Non-pigmented ciliary epithelial cell (primary cell): ENCODE measurements around the gene FSTL4.
"Not testable (repeated sequence)": the region's sequence is repeated elsewhere in the genome, so short reads cannot be mapped to it uniquely, and the experiment has no call there.

Experiments
- DNase-seq: peaks from one replicate; pipeline ENCODE4 v3.0.0-alpha.2; 2010; ENCODE audit warnings: low read depth

FSTL4 gene

GRCh38 chr5:133403741-133404364 is 208.5 kb downstream of the FSTL4 start:
- no peak for DNase-seq

DNA sequence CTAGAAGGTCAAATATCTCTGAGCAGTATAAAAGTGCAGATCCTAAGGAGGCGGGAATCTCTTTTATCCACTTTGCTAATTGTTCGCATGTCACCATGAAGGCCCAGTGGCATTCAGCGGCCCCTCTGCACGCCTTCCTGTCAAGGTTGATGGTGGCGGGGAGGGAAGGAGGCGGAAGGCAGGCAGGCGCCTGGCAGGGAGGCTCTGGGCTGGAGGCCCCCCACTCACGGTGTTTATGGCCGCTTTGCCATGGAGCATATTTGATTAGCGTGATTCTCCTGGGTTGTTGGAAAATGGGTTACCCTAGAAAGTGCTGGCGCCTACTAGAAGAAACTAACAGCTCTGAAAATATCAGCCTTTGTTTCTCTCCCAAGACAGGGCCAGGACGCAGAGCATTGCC is 209.6 kb downstream of the FSTL4 start:
- DNase-seq = no peak

GRCh38 chr5:133401731-133402347 is 210.5 kb downstream of the FSTL4 start:
- DNase-seq = no peak

DNA sequence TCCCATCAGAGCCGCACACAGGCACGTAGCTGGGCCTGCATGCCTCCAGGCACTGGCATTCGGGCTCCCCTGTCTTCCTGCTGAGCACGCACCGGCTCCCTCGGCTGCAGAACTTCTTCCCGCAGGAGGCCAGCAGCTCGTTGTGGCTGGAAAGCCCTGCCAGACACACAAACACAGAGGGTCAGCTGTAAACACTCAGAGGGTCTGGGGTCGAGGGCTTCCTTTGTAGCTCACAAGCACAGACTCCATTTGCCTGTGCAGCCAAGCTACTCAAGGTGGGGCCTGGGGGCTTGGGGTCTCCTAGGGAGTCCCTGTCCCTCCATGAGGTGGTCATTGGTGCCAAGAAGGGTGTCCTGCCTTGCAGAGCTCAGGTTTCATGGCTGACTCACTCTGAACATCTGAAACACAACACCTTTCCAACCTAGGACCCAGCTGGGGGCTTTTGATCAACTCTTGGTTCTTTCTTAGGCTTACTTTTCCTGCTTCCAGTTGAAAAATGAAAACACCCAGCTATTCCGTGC is 211.4 kb downstream of the FSTL4 start:
- no peak for DNase-seq

DNA sequence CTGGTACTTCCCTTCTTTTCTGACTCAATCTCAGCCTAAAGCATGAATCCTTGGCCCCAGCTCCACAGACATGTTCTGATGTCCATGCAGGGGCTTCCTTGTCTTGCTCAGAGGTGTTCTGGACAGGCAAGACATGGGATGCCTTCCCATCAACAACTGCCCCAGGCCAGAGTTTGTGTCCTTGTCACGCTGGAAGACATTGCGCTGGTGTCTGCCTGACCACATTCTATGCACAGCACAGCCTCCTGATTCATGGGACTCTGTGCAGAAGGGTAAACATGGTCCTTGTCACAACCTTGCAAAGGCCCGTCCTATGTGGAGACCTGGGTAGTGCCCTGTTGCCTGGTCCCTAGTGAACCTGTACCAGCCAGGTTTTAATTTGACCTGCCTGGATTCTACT is 212.2 kb downstream of the FSTL4 start:
- DNase-seq = no peak

DNA sequence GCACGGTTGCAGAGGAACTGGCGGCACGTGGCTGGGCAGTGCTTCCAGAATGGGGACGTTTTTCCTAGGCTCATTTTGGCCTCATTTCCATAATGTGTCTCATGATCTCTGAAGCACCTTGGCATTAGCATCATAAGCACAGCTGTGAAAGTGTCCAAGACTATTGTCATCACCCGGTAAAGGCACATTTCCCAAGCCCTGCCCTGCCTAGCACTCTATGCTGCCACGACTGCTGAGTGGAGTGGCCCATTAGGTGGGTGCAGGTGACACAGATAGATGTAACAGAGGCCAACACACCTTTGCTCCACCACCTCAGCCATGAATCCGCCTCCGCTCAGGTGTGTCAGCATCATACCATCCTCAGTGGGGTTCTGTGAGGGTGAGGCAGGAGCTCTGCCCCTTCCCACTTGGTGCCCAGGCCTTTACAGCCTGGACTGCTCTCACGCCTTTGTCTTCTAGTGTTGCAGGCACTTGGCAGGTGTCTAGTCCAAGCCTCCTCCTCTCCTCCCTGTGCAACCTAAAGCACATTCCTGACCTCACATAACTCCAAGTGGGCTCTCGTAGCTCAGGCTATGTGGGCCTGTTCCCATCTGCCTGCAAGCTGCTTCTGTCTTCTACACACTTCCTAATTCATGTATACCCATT is 213.0 kb downstream of the FSTL4 start:
- DNase-seq = no peak

- no peak for DNase-seq
Observed at GRCh38 chr5:133398646-133399101, 213.7 kb downstream of the FSTL4 start.

DNA sequence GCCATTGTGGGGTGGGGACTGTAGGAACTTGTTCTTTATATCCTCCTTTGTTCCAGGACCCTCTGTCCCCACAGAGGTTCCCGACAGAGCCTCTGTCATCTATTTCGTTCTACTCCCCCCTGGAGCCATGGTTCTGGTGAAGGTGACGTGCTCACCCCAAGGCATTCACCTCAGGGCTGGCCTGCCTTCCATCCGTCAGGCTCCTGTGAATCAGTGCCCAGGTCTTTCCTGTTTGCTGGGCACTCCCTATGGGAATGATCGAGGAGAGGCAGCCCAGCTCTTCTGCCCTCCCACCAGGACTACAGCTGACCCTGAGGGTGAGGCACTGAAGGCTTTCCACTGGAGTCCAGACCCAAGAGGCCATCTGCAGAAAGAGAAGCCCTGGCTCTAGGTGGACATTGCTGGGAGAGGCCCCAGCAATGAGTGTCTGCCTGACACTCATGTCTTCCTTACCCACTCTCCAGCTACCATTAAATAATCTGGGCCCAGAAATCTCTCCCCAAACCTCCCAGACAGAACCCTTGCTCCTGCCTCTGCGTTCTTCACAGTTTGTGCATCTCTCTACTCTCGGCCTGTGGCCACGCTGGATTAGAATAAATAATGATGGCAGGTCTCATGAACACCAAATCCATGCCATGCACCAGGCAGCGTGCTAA is 214.2 kb downstream of the FSTL4 start:
- DNase-seq = no peak

GRCh38 chr5:133397348-133397747 is 215.0 kb downstream of the FSTL4 start:
- DNase-seq = no peak

DNA sequence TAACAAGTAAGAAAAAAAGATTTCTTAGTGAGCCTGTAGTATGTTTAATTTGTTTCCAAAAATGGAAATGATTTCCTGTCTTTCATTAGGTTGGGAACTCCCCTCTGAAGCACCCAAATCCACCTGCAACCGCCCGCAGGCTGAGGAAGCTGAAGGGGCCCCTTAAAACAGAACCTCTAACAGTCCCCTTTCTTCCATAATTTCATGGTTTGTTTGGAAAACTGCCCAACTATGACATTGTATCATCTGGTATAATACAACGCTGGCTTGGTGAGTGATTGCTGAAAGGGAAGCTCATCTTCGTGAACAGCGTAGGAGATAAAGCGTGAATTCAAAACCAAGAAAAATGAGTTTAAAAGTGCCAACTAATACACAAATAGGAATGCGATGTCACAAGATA is 215.5 kb downstream of the FSTL4 start:
- no peak for DNase-seq

DNA sequence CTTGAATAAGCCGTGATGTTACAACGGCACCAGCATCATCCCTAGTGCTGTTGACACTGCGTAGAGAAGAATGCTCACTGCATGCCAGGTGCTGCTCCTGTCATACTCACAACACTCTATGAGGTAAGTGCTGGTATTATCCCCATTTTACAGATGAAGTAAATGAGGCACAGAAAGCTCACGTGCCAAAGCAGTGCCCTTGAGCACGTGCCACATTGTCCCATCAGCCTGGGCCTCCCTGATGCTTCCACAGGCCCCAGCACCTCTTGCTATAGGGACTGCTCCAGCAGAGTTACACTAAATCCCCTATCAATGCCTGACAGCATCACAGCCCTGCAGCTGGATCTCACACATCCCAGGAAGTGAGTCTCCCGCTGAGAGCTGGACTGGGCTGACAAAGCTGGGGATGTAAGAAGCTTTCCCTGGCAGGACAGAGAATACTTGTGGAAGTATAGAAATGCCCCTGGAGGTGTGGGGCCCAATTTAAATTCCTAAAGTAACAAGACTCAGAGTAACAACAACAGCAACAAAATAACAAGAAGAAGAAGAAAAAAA is 216.1 kb downstream of the FSTL4 start:
- DNase-seq = no peak

DNA sequence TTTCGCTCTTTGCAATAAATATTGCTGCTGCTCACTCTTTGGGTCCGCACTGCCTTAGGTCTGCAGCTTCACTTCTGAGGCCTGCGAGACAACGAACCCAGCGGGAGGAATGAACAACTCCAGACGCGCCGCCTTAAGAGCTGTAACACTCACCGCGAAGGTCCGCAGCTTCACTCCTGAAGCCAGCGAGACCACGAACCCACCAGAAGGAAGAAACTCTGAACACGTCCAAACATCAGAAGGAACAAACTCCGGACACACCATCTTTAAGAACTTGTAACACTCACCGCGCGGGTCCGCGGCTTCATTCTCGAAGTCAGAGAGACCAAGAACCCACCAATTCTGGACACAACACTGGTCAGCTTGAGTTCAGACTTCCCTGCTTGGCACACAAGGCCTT is 217.1 kb downstream of the FSTL4 start:
- not testable (repeated sequence) for DNase-seq

GRCh38 chr5:133394477-133394817 is 217.9 kb downstream of the FSTL4 start:
- not testable (repeated sequence) for DNase-seq

- DNase-seq = no peak
Observed at GRCh38 chr5:133393776-133394476, 218.4 kb downstream of the FSTL4 start.

- no peak for DNase-seq
Observed at GRCh38 chr5:133392448-133392847, 219.9 kb downstream of the FSTL4 start.

DNA sequence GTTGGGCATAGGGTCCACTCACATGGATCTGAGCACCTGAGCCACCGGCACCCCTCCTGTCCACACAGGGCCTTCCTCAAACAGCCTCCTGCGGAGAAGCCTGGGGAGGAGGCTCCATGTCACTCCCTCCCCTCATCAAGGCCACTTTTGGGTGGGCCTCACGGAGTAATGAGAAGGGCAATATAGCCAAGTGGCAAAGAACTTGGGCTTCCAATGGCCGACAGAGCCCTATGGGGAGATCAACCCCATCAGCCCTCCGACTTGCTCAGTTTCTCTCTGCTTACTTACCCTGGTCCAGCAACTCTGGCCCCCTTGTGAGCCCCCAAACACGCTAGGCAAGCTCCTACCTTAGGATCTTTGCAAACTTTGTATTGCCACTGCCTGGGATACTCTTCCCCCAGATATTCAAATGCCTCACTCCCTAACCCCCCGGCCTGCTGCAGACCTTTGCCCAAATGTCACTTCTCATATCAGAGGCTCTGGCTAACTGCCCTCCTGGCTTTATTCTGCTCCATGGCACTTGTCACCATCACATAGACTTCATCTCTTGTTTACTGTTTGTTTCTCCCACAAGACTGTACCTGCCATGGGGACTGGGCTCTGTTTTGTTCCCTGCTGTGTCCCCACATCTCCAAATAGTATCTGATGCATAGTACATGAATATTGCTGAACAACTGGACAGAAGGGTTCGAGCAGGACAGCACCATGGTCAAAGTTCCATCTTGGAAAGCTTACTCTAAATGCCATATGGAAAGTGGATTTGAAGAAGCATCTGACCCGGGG is 220.8 kb downstream of the FSTL4 start:
- DNase-seq = no peak

DNA sequence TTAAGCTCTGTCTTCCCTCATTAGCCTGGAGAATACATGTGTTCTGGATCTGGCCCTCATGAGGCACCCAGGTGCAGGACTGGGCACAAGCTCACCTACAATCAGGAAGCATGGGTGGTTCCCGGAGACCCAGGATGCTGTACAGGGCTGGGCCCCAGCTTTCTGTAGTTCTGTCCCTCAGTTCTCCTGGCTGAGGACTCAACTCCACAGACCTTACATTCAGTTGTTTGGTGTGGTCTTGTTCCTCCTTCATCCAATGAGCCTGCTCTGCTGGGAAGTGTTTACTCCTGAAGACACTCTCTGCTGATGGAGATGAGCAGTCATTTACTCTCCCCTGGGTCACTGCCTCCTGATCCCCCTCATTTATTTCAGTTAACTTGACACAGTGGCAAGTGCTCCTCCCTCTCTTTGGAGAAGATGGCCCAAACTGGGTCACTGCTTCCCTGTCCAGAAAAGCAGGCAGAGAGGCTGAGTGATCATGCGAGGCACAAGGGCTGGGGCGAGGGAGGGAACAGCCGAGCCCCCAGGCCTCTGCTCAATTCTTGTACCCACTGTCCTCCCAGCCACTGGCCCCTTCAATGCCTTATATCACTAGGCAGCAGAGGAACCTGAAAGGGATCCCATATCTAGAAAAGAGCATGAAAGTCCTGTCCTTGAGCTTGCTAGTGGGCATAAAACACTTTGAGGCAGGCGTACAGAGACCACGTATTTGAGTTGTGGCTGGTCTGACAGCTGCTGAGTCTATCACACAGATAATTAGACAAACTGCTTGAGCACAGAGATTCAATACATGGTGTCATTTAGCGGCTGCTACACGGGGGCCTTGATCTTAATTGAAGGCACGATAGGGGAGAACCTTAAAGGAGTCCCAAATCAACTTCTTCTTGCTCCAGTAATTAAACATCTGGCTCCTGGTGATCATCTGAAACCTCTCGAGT is 221.7 kb downstream of the FSTL4 start:
- DNase-seq = no peak

DNA sequence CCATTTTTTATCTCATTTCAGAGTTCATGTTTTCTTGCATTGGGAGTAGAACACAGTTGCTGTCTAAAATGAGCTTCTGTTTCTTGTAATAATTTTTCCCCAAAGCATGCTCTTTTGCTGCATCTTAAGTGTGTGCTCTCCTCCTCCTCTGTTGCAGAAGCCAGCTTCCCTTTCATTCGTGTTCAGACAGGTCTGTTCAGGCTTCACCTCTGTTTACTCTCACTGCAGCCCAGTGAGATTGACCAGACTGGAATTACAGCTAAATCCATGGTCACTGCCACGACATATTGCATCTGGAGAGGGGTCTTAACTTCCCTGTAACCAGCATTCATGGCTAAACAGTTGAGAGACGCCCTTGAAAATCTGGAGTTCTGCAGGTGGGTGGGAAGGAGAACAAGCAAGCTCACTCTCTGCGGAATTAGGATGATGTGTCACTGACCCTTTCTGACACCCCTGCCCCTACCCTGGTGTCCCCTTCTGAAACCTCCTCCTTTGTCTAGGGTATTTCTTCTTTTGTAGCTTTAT is 223.2 kb downstream of the FSTL4 start:
- DNase-seq = no peak

DNA sequence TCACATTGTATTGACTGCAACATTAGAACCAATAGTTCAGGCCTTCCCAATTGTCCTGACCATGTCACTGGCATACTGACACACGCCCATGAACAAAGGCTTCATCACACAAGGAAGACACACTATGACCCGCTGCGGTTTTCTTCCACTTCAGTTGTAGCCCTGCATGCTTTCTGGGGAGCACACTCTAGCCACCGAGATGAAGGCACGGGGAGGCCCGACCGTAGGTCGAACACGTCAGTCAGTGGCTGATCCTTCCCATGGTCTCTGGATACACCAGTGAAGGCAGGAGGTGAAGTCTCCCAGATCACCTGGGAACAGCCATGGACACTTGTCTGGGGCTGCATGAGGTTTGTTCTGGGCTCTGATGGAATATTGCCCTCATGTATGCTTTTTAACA is 224.7 kb downstream of the FSTL4 start:
- no peak for DNase-seq

GRCh38 chr5:133387091-133387490 is 225.2 kb downstream of the FSTL4 start:
- DNase-seq = no peak
